COLO668 (cell line): ENCODE measurements around the gene MTX2.
"Not testable (repeated sequence)": the region's sequence is repeated elsewhere in the genome, so short reads cannot be mapped to it uniquely, and the experiment has no call there.

Source experiments
- DNase-seq: peaks from one replicate; lab custom pipeline; 2025; ENCODE audit not compliant: unreplicated experiment; lab: John Stamatoyannopoulos, UW

MTX2 gene

GRCh38 chr2:176373155-176373554, 103.9 kb downstream of the MTX2 start:
- not testable (repeated sequence) for DNase-seq

GRCh38 chr2:176378323-176378722, 109.1 kb downstream of the MTX2 start:
- no peak for DNase-seq

- no peak for DNase-seq
Measured at GRCh38 chr2:176380341-176380740, 111.1 kb downstream of the MTX2 start.

GRCh38 chr2:176383100-176383499, 113.9 kb downstream of the MTX2 start:
- DNase-seq, result no peak

GRCh38 chr2:176383836-176384442, 114.7 kb downstream of the MTX2 start:
- no peak for DNase-seq

- no peak for DNase-seq
Measured at GRCh38 chr2:176385219-176385759, 116.0 kb downstream of the MTX2 start.

- DNase-seq, result no peak
Measured at GRCh38 chr2:176385838-176386237, 116.6 kb downstream of the MTX2 start.
